Stimulated activated naive B cell treated with anti-CD40 and anti-IgM and Interleukin-4, amounts not matched to agents 10 μg/mL and 1 μg/mL and 100 μg/mL, for 72 hours (primary cell): Measurements from ENCODE around the gene CAMTA2.
"Not testable (repeated sequence)": the region's sequence is repeated elsewhere in the genome, so short reads cannot be mapped to it uniquely, and the experiment has no call there.

Experiments used
- ATAC-seq, 2 donors: fragments of 150-1000 bp; cut with Tn5 transposase; replicated peaks; 2 replicates each; pipeline ENCODE4 v1.10.0; 2021; ENCODE audit warnings: moderate library complexity in 1 of 2
- DNase-seq: peaks from one replicate; pipeline ENCODE4 v3.0.0; 2021
- H3K27ac Mint-ChIP-seq: one replicate; pipeline ENCODE4 v1.8.0; 2022; ENCODE audit warnings: mild to moderate bottlenecking, mixed read lengths
- H3K27me3 Mint-ChIP-seq, 2 donors: one replicate each; pipeline ENCODE4 v1.8.0; 2022; ENCODE audit warnings: mixed read lengths in 2 of 2
- H3K36me3 Mint-ChIP-seq, 2 donors: one replicate each; pipeline ENCODE4 v1.8.0; 2022; ENCODE audit warnings: mixed read lengths in 2 of 2, mild to moderate bottlenecking in 1 of 2
- H3K4me1 Mint-ChIP-seq, 2 donors: one replicate each; pipeline ENCODE4 v1.8.0; 2022; ENCODE audit warnings: mixed read lengths in 2 of 2, mild to moderate bottlenecking in 1 of 2
- H3K4me3 Mint-ChIP-seq, 2 donors: one replicate each; pipeline ENCODE4 v1.8.0; 2022; ENCODE audit warnings: mild to moderate bottlenecking in 2 of 2, mixed read lengths in 2 of 2, moderate library complexity in 1 of 2
- H3K9me3 Mint-ChIP-seq, 2 donors: one replicate each; pipeline ENCODE4 v1.8.0; 2022; ENCODE audit warnings: mixed read lengths in 2 of 2, mild to moderate bottlenecking in 1 of 2

The CAMTA2 gene

DNA sequence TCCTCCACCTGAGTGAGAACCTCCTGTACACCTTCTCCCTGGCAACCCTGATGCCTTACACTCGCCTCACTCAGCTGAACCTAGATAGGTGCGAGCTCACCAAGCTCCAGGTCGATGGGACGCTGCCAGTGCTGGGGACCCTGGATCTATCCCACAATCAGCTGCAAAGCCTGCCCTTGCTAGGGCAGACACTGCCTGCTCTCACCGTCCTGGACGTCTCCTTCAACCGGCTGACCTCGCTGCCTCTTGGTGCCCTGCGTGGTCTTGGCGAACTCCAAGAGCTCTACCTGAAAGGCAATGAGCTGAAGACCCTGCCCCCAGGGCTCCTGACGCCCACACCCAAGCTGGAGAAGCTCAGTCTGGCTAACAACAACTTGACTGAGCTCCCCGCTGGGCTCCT is 54.7 kb downstream of the CAMTA2 start:
- Mint-ChIP-seq H3K27ac (no peak overlapping the region), H3K27me3 (peaks cover 17 to 21% of the 10 kb centered on the region in 2 donors)
- peak in 1 of 2 donors; percentile 33 for ATAC-seq

DNA sequence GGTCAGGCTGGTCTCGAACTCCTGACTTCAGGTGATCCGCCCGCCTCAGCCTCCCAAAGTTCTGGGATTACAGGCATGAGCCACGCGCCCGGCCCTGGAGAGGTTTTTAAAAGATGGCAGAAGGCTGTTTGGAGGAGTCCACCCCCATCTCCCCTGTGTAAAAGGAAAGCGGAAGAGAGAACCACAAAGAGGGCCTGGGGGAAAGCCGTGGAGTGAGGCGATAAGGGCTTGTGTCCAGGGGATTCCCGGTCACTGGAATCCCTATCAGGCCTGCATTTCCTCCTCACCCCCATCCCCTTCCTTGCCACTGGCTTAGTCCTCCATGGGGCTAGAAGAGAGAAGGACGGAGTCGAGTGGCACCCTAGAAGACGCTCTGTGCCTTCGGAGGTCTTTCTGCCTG is 55.5 kb downstream of the CAMTA2 start, which contains the start of gene GP1BA:
Gene GP1BA, plus strand, starts transcription at position 315 of the 400 bp plus-strand sequence. CDS start 328 bp downstream, outside the sequence.
- DNase-seq (no peak), ATAC-seq (peak; percentile 58 to 81)
- peaks cover 17 to 21% of the 10 kb centered on the region in 2 donors for H3K27me3 Mint-ChIP-seq
- H3K36me3 Mint-ChIP-seq: peaks cover 38 to 60% of the 10 kb centered on the region in 2 donors
- no peaks in the 10 kb centered on the region for H3K9me3 Mint-ChIP-seq
- H3K4me1 Mint-ChIP-seq: peaks cover 32 to 49% of the 10 kb centered on the region in 2 donors
- peak within 1 kb of the TSS; percentile 26 to 54 for H3K4me3 Mint-ChIP-seq
- H3K27ac Mint-ChIP-seq: peak within 1 kb of the TSS; percentile 75

More for the DNA sequence above, 54.7 kb downstream of the CAMTA2 start:
- peaks cover 43 to 68% of the 10 kb centered on the region in 2 donors for H3K36me3 Mint-ChIP-seq
- DNase-seq: no peak
- H3K9me3 Mint-ChIP-seq: no peaks in the 10 kb centered on the region
- no peak overlapping the region for H3K4me3 Mint-ChIP-seq
- peaks cover 34 to 54% of the 10 kb centered on the region in 2 donors for H3K4me1 Mint-ChIP-seq

DNA sequence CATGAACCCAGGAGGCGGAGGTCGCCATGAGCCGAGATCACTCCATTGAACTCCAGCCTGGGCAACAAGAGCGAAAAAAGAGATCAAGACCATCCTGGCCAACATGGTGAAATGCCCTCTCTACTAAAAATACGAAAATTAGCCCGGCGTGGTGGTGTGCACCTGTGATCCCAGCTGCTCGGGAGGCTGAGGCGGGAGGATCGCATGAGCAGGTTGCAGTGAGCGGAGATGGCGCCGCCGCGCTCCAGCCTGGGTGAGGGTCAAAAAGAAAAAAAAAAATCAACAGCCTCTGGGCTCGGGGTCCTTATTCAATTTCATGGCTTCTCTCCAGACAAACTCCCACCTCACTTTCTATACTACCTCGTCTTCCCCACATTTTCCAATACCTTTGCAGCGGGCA is 58.6 kb downstream of the CAMTA2 start:
- Mint-ChIP-seq H3K9me3 (no peaks in the 10 kb centered on the region), H3K27me3 (peaks cover 9 to 14% of the 10 kb centered on the region in 2 donors), H3K4me3 (no peak overlapping the region), H3K4me1 (peaks cover 26 to 36% of the 10 kb centered on the region in 2 donors), H3K27ac (no peak overlapping the region), H3K36me3 (peaks cover 22 to 42% of the 10 kb centered on the region in 2 donors)
- DNase-seq (no peak), ATAC-seq (no peak)

- ATAC-seq, DNase-seq, H3K9me3 Mint-ChIP-seq, H3K4me3 Mint-ChIP-seq, H3K27me3 Mint-ChIP-seq, H3K27ac Mint-ChIP-seq: not testable (repeated sequence)
- Mint-ChIP-seq H3K4me1 (peaks cover 12 to 14% of the 10 kb centered on the region in 2 donors), H3K36me3 (peaks cover 21 to 31% of the 10 kb centered on the region in 2 donors)
Measured at GRCh38 chr17:4926577-4927335, 60.7 kb downstream of the CAMTA2 start.

GRCh38 chr17:4921320-4921719 is 66.2 kb downstream of the CAMTA2 start:
- ATAC-seq (no peak), DNase-seq (no peak)
- H3K27me3 Mint-ChIP-seq: no peaks in the 10 kb centered on the region
- H3K27ac Mint-ChIP-seq: no peak overlapping the region
- no peak overlapping the region for H3K4me3 Mint-ChIP-seq
- H3K36me3 Mint-ChIP-seq: peaks cover under 1 to 2% of the 10 kb centered on the region in 2 donors
- H3K4me1 Mint-ChIP-seq: peaks cover 0 to under 1% of the 10 kb centered on the region in 2 donors
- H3K9me3 Mint-ChIP-seq: no peaks in the 10 kb centered on the region

GRCh38 chr17:4920351-4921048 is 67.0 kb downstream of the CAMTA2 start:
- no peaks in the 10 kb centered on the region for H3K27me3 Mint-ChIP-seq

DNA sequence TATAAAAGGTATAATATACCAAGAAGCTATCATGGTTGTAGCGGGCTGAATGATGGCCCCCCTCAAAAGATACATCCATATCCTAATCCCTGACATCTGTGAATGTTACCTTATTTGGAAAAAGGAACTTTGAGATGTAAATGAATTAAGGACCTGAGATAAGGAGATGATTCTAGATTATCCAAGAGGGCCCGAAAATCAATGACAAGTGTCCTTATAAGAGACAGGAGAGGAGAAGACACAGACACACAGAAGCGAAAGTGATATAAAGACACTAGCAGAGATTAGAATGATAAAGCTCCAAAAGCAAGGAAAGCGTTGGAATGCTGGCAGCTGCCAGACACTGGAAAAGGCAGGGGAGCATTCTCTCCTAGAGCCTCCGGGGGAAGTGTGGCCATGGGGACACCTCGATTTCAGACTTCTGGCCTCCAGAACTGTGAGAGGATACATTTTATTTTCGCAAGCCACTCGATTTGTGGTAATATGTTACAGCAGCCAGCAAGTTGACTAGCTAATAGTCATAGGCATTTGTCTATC is 67.9 kb downstream of the CAMTA2 start:
- DNase-seq (no peak), ATAC-seq (no peak)
- no peaks in the 10 kb centered on the region for H3K4me1 Mint-ChIP-seq
- H3K9me3 Mint-ChIP-seq: no peaks in the 10 kb centered on the region
- H3K4me3 Mint-ChIP-seq: no peak overlapping the region
- H3K27me3 Mint-ChIP-seq: no peaks in the 10 kb centered on the region
- no peak overlapping the region for H3K27ac Mint-ChIP-seq
- H3K36me3 Mint-ChIP-seq: peaks cover 0 to 2% of the 10 kb centered on the region in 2 donors

More at GRCh38 chr17:4920351-4921048, 67.0 kb downstream of the CAMTA2 start:
- Mint-ChIP-seq H3K4me3 (no peak overlapping the region), H3K9me3 (no peaks in the 10 kb centered on the region), H3K4me1 (no peaks in the 10 kb centered on the region), H3K36me3 (peaks cover 0 to 2% of the 10 kb centered on the region in 2 donors), H3K27ac (no peak overlapping the region)
- DNase-seq (no peak), ATAC-seq (no peak)
